ENCODE results near the gene SMAD3. TPM values are rescaled to one million over a fixed set of nuclear protein-coding genes. Genes with fewer than 3 reads are reported as not detected.
A peak's percentile ranks its signal among the peaks of the same experiment; 100 is the strongest.

SMAD3 gene
- total RNA-seq, 2 donors from 2014 or later: 19.7 to 52.4 TPM

- H3K27ac ChIP-seq: peak overlapping the region; percentile 68 to 97 (median 96)
- WGBS, 2 donors: 2 to 6% methylated on average over 23 to 28 of the region's 28 CpGs
- peaks cover 67% of the 10 kb centered on the region for H3K4me1 ChIP-seq
Measured at GRCh38 chr15:67066959-67067853, 1.8 kb downstream of the SMAD3 start.

GRCh38 chr15:67067930-67068551 lies 2.6 kb downstream of the SMAD3 start:
- intact Hi-C loops (cut with DNase I): no loop called here
- H3K4me1 ChIP-seq: peaks cover 67% of the 10 kb centered on the region

More at GRCh38 chr15:67066959-67067853, 1.8 kb downstream of the SMAD3 start:
- no peaks in the 10 kb centered on the region for H3K27me3 ChIP-seq
- ATAC-seq (no peak), DNase-seq (peak in 2 of 4 donors; percentile 19 to 46)
- no peak for TF ChIP-seq POLR2A (IDR thresholded peaks at IDR 0.05)
- no peak for TF ChIP-seq CTCF (IDR thresholded peaks at IDR 0.05)
- peak overlapping the region; percentile 38 to 70 for H3K4me3 ChIP-seq
- no peaks in the 10 kb centered on the region for H3K36me3 ChIP-seq (replicated peaks in 1 of 2; ENCODE audit: insufficient read depth in 1 of 2, low read depth in 2 of 2)
- intact Hi-C loops (cut with DNase I): no loop called here
- H3K9me3 ChIP-seq: no peaks in the 10 kb centered on the region

GRCh38 chr15:67068710-67069400 lies 3.5 kb downstream of the SMAD3 start:
- Histone ChIP-seq H3K4me1 (peaks cover 63% of the 10 kb centered on the region), H3K27me3 (no peaks in the 10 kb centered on the region), H3K36me3 (replicated peaks in 1 of 2; ENCODE audit: insufficient read depth in 1 of 2, low read depth in 2 of 2) (no peaks in the 10 kb centered on the region), H3K27ac (peak overlapping the region; percentile 20 to 97 (median 96)), H3K4me3 (no peak overlapping the region), H3K9me3 (no peaks in the 10 kb centered on the region)
- no peak for ATAC-seq
- TF ChIP-seq POLR2A (IDR thresholded peaks at IDR 0.05): no peak
- TF ChIP-seq CTCF (IDR thresholded peaks at IDR 0.05): no peak
- intact Hi-C loops (cut with DNase I): no loop called here
- no peak for DNase-seq
- WGBS, 2 donors: 17 to 20% methylated on average over 6 of the region's 6 CpGs

More at GRCh38 chr15:67067930-67068551, 2.6 kb downstream of the SMAD3 start:
- ATAC-seq (no peak), DNase-seq (no peak)
- H3K4me3 ChIP-seq: no peak overlapping the region
- no peaks in the 10 kb centered on the region for H3K9me3 ChIP-seq
- no peaks in the 10 kb centered on the region for H3K36me3 ChIP-seq (replicated peaks in 1 of 2; ENCODE audit: insufficient read depth in 1 of 2, low read depth in 2 of 2)
- H3K27ac ChIP-seq: peak overlapping the region in 3 of 4 donors; percentile 96 to 97 (median 97)
- 21 to 34% methylated on average over 3 of the region's 3 CpGs for WGBS, 2 donors
- no peaks in the 10 kb centered on the region for H3K27me3 ChIP-seq
- no peak for TF ChIP-seq CTCF (IDR thresholded peaks at IDR 0.05)
- TF ChIP-seq POLR2A (IDR thresholded peaks at IDR 0.05): no peak

- Histone ChIP-seq H3K27ac (peak overlapping the region in 1 of 4 donors; percentile 15), H3K9me3 (no peaks in the 10 kb centered on the region), H3K4me3 (no peak overlapping the region), H3K36me3 (replicated peaks in 1 of 2; ENCODE audit: insufficient read depth in 1 of 2, low read depth in 2 of 2) (no peaks in the 10 kb centered on the region), H3K27me3 (no peaks in the 10 kb centered on the region), H3K4me1 (peaks cover 62% of the 10 kb centered on the region)
- TF ChIP-seq POLR2A (IDR thresholded peaks at IDR 0.05): no peak
- TF ChIP-seq CTCF (IDR thresholded peaks at IDR 0.05): no peak
- 52 to 68% methylated on average over 5 of the region's 5 CpGs for WGBS, 2 donors
- DNase-seq (no peak), ATAC-seq (no peak)
- intact Hi-C loops (cut with DNase I): no loop called here
Measured at GRCh38 chr15:67070150-67070549, 4.7 kb downstream of the SMAD3 start.

All from body of pancreas (tissue), 4 donors.